ENCODE data around the gene NOP14. TPM values are rescaled to one million over a fixed set of nuclear protein-coding genes. Genes with fewer than 3 reads are reported as not detected.

The NOP14 gene
- total and polyA plus RNA-seq, 2 experiments from 2014 or later, result 29.9 to 38.7 TPM

DNA sequence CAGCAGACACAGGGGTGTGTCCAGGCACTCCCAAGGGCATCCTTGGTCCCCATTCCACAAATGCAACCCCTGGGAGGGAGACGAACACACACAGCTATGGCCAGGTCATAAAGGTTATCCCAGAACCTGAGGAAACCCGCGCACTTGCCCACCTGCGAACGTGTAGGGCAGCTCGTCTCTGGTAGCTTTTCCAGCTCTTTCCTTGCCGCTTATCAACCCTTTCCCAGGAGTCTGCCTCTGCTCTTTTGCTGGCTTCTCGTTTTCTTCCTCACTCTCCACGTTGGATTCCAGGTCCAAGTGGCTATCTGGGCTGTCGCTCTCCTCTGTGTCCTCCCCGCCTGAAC is 13.5 kb downstream of the NOP14 start:
- no peak for TF ChIP-seq EZH2phosphoT487 (IDR thresholded peaks at IDR 0.05; ENCODE audit: unreplicated experiment)
- no peak for TF ChIP-seq NANOG (IDR thresholded peaks at IDR 0.05; ENCODE audit: borderline replicate concordance)
- TF ChIP-seq ZNF114 (CRISPR knock-in tag; IDR thresholded peaks at IDR 0.05), result no peak
- TF ChIP-seq JUNB (IDR thresholded peaks at IDR 0.05; ENCODE audit: unreplicated experiment), result no peak
- TF ChIP-seq EZH2 (IDR thresholded peaks at IDR 0.05; ENCODE audit: low read depth, unreplicated experiment), result no peak
- TF ChIP-seq, protein P1, sequence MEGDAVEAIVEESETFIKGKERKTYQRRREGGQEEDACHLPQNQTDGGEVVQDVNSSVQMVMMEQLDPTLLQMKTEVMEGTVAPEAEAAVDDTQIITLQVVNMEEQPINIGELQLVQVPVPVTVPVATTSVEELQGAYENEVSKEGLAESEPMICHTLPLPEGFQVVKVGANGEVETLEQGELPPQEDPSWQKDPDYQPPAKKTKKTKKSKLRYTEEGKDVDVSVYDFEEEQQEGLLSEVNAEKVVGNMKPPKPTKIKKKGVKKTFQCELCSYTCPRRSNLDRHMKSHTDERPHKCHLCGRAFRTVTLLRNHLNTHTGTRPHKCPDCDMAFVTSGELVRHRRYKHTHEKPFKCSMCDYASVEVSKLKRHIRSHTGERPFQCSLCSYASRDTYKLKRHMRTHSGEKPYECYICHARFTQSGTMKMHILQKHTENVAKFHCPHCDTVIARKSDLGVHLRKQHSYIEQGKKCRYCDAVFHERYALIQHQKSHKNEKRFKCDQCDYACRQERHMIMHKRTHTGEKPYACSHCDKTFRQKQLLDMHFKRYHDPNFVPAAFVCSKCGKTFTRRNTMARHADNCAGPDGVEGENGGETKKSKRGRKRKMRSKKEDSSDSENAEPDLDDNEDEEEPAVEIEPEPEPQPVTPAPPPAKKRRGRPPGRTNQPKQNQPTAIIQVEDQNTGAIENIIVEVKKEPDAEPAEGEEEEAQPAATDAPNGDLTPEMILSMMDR (conservative IDR thresholded peaks at IDR 0.05; ENCODE audit: low read depth in 2 of 2), result no peak
- TF ChIP-seq STAT1 (IDR thresholded peaks at IDR 0.05; ENCODE audit: unreplicated experiment), result no peak
- no peak for TF ChIP-seq ZNF331 (CRISPR knock-in tag; IDR thresholded peaks at IDR 0.05; ENCODE audit: low read depth)
- TF ChIP-seq POLR2AphosphoS5 (IDR thresholded peaks at IDR 0.05; ENCODE audit: low read depth), result no peak
- TF ChIP-seq, protein P2, sequence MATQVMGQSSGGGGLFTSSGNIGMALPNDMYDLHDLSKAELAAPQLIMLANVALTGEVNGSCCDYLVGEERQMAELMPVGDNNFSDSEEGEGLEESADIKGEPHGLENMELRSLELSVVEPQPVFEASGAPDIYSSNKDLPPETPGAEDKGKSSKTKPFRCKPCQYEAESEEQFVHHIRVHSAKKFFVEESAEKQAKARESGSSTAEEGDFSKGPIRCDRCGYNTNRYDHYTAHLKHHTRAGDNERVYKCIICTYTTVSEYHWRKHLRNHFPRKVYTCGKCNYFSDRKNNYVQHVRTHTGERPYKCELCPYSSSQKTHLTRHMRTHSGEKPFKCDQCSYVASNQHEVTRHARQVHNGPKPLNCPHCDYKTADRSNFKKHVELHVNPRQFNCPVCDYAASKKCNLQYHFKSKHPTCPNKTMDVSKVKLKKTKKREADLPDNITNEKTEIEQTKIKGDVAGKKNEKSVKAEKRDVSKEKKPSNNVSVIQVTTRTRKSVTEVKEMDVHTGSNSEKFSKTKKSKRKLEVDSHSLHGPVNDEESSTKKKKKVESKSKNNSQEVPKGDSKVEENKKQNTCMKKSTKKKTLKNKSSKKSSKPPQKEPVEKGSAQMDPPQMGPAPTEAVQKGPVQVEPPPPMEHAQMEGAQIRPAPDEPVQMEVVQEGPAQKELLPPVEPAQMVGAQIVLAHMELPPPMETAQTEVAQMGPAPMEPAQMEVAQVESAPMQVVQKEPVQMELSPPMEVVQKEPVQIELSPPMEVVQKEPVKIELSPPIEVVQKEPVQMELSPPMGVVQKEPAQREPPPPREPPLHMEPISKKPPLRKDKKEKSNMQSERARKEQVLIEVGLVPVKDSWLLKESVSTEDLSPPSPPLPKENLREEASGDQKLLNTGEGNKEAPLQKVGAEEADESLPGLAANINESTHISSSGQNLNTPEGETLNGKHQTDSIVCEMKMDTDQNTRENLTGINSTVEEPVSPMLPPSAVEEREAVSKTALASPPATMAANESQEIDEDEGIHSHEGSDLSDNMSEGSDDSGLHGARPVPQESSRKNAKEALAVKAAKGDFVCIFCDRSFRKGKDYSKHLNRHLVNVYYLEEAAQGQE (IDR thresholded peaks at IDR 0.05; ENCODE audit: unreplicated experiment), result no peak
- Mint-ChIP-seq H3K27ac (no peak overlapping the region), H3K4me3 (no peak overlapping the region), H3K27me3 (ENCODE audit: insufficient read depth, low read depth, poor library complexity) (peaks cover 12% of the 10 kb centered on the region), H3K36me3 (ENCODE audit: low read depth) (peaks cover 98% of the 10 kb centered on the region), H3K9me3 (peaks cover 11% of the 10 kb centered on the region), H3K4me1 (no peaks in the 10 kb centered on the region)
- DNase-seq (ENCODE audit: low spot score), result no peak
- H3K9me2 ChIP-seq (ENCODE audit: insufficient read depth), result no peaks in the 10 kb centered on the region
- H2AFZ ChIP-seq, result no peak overlapping the region
- peaks cover 9% of the 10 kb centered on the region for H3F3A ChIP-seq (replicated peaks; ENCODE audit: low read depth)
- no peak overlapping the region for H3K4me2 ChIP-seq
- H3K79me2 ChIP-seq (replicated peaks; ENCODE audit: insufficient read depth), result peaks cover 3% of the 10 kb centered on the region; the same call in 1 of the 2 replicates
- H3K27ac ChIP-seq (ENCODE audit: low read depth), result no peak overlapping the region
- H3K4me3 ChIP-seq, result no peak overlapping the region
- H4K20me1 ChIP-seq (replicated peaks; ENCODE audit: insufficient read depth), result peaks cover 24% of the 10 kb centered on the region
- H3K27me3 ChIP-seq (ENCODE audit: insufficient read depth), result no peaks in the 10 kb centered on the region
- no peak for ATAC-seq
- no peaks in the 10 kb centered on the region for H3K4me1 ChIP-seq (ENCODE audit: insufficient read depth)
- H3K36me3 ChIP-seq (ENCODE audit: insufficient read depth), result peaks cover 72% of the 10 kb centered on the region

Data from GM23338 (cell line).